Parathyroid adenoma (tissue), 2 donors: ENCODE data around the gene FGR.

ENCODE experiments used
- H2AFZ ChIP-seq: fragments of 300-600 bp; sonication (generic); one replicate; pipeline ENCODE4 v1.7.0; 2017; ENCODE audit warnings: antibody characterized with exemption, mild to moderate bottlenecking
- H3K27ac ChIP-seq: fragments of 300-600 bp; sonication (generic); one replicate; pipeline ENCODE4 v1.7.0; 2017
- H3K27me3 ChIP-seq: fragments of 300-600 bp; sonication (generic); one replicate; pipeline ENCODE4 v1.7.0; 2017; ENCODE audit warnings: low read length; ENCODE audit not compliant: control insufficient read depth, insufficient read depth
- H3K36me3 ChIP-seq: fragments of 300-600 bp; sonication (generic); one replicate; pipeline ENCODE4 v1.7.0; 2017; ENCODE audit warnings: low read length; ENCODE audit not compliant: control insufficient read depth, insufficient read depth
- H3K4me1 ChIP-seq: fragments of 300-600 bp; sonication (generic); one replicate; pipeline ENCODE4 v1.7.0; 2017; ENCODE audit warnings: control low read depth
- H3K4me2 ChIP-seq: fragments of 300-600 bp; sonication (generic); one replicate; pipeline ENCODE4 v1.7.0; 2017; ENCODE audit warnings: low read length
- H3K4me3 ChIP-seq: fragments of 300-600 bp; sonication (generic); one replicate; pipeline ENCODE4 v1.7.0; 2017; ENCODE audit warnings: low read depth, low read length
- H3K79me2 ChIP-seq: fragments of 300-600 bp; sonication (generic); one replicate; pipeline ENCODE4 v1.7.0; 2017; ENCODE audit warnings: control low read depth
- H3K9ac ChIP-seq: fragments of 300-600 bp; sonication (generic); one replicate; pipeline ENCODE4 v1.7.0; 2017; ENCODE audit warnings: mild to moderate bottlenecking
- H3K9me3 ChIP-seq: fragments of 300-600 bp; sonication (generic); one replicate; pipeline ENCODE4 v1.7.0; 2017; ENCODE audit warnings: low read length; ENCODE audit not compliant: control insufficient read depth
- TF ChIP-seq, protein P1 (sequence below): fragments of 300-600 bp; sonication (generic); IDR thresholded peaks from one replicate; pipeline ENCODE4 v1.7.0; 2017; ENCODE audit warnings: antibody characterized with exemption, mild to moderate bottlenecking
- donor health status: primary hyperparathyroidism.

FGR gene

DNA sequence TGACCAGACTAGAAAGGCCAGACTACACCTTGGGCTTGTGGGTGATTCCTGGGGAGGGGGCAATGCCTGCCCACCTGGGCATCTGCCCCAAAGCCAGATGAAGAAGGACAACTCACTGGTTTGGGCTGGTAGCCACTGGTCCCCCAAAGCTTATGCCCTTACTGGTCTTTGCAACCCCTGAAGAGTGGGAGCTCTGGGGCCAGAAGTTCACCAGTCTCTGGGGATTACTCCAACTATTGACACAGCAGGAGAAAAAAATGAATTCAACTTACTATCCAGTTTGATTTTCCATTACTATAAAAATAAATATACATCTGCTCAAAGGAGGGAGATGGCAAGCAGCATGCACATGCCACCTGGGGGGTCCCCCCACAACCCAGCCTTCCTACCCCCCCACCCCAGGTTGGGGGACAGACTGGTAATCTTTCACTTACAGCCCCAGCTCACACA, 33.6 kb downstream of the FGR start:
- peak overlapping the region; percentile 77 for H3K27ac ChIP-seq
- H3K9me3 ChIP-seq, result no peaks in the 10 kb centered on the region
- no peaks in the 10 kb centered on the region for H3K4me1 ChIP-seq
- H3K79me2 ChIP-seq, result peaks cover 19% of the 10 kb centered on the region
- H3K36me3 ChIP-seq, result no peaks in the 10 kb centered on the region
- peak overlapping the region; percentile 52 for H3K4me3 ChIP-seq
- peak overlapping the region; percentile 82 for H3K4me2 ChIP-seq
- H3K9ac ChIP-seq, result no peak overlapping the region
- H3K27me3 ChIP-seq, result no peaks in the 10 kb centered on the region
- H2AFZ ChIP-seq, result no peak overlapping the region
- TF ChIP-seq, protein P1, sequence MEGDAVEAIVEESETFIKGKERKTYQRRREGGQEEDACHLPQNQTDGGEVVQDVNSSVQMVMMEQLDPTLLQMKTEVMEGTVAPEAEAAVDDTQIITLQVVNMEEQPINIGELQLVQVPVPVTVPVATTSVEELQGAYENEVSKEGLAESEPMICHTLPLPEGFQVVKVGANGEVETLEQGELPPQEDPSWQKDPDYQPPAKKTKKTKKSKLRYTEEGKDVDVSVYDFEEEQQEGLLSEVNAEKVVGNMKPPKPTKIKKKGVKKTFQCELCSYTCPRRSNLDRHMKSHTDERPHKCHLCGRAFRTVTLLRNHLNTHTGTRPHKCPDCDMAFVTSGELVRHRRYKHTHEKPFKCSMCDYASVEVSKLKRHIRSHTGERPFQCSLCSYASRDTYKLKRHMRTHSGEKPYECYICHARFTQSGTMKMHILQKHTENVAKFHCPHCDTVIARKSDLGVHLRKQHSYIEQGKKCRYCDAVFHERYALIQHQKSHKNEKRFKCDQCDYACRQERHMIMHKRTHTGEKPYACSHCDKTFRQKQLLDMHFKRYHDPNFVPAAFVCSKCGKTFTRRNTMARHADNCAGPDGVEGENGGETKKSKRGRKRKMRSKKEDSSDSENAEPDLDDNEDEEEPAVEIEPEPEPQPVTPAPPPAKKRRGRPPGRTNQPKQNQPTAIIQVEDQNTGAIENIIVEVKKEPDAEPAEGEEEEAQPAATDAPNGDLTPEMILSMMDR, result no peak

DNA sequence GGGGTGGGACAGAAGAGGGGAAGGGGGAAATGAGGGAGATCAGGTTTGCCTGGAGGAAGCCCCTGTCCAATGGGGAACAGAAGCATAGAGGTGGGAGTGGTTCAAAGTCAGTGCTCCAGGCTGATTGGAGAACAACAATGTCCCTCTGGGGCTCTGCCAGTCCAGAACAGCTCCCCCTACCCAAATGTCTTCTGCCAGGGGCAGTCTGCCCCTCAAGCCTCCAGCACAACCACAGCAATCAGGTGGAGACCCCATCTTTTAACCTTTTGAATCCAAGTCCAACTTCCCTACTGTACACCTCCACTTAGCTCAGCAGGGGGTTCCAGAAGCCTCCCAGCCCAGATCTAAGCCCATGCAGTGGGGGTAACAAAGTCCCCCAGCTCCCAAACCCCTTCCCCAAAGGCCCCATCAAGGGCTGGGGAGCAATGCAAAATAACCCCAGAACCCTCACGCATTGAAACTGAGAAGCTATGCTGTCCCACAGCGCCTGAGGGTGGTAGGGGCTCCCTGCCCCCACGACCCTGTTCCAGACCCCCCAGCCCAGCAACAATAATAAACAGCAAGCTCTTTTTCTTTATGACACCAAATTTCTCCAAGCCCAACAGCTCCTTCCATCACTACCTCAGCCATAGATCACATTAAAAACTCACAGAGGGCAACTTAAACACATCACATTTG, 34.3 kb downstream of the FGR start:
- Histone ChIP-seq H3K4me2 (no peak overlapping the region), H2AFZ (no peak overlapping the region), H3K36me3 (no peaks in the 10 kb centered on the region), H3K79me2 (peaks cover 24% of the 10 kb centered on the region), H3K4me3 (no peak overlapping the region), H3K9ac (no peak overlapping the region), H3K9me3 (no peaks in the 10 kb centered on the region), H3K4me1 (no peaks in the 10 kb centered on the region), H3K27me3 (no peaks in the 10 kb centered on the region), H3K27ac (no peak overlapping the region)
- TF ChIP-seq, protein P1, result no peak

DNA sequence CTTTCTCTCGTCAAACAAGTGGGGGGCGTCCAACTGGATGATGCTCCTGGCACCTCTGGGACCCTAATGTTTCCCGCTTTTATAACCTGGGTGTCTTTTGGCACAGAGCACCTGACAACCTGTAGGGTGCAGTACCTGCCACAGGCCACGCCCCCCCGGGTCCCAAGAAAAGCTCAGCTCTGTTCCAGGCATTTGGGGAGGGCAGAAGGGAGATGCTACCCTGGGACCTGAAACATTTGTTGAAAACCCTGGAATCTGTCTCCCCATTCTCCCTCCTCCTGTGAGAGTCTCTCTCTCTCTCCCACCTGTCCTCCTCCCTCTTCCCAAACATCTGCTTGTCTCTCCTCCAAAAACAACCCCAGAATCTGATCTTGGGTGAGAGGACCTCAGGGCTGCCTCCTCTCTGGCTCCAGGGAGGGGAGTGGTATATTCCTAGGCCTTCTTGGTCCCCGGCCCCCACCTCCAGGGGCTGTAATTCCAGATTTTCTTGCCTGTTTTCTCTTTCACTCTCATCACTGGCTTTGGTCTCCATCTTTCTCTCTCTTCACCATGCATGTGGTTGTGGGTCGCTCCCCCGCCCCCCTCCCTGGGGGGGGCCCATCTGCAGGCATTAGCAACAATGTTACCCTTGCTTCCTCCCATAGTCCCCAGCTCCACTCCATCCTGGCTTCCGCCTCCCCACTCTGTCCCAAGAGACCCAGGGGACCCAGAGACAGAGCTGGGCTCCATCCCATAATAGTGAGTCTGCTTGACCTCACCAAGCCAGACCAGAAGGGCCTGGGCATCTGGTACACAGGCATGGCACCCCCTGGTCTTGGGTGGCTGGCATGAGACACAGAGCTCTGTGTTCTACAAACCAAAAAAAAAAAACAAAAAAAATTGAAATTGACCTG, 35.1 kb downstream of the FGR start:
- TF ChIP-seq, protein P1, result no peak
- Histone ChIP-seq H3K27ac (no peak overlapping the region), H3K9me3 (no peaks in the 10 kb centered on the region), H3K4me1 (no peaks in the 10 kb centered on the region), H3K36me3 (no peaks in the 10 kb centered on the region), H3K4me2 (no peak overlapping the region), H3K79me2 (peaks cover 24% of the 10 kb centered on the region), H2AFZ (no peak overlapping the region), H3K27me3 (no peaks in the 10 kb centered on the region), H3K9ac (no peak overlapping the region), H3K4me3 (no peak overlapping the region)

DNA sequence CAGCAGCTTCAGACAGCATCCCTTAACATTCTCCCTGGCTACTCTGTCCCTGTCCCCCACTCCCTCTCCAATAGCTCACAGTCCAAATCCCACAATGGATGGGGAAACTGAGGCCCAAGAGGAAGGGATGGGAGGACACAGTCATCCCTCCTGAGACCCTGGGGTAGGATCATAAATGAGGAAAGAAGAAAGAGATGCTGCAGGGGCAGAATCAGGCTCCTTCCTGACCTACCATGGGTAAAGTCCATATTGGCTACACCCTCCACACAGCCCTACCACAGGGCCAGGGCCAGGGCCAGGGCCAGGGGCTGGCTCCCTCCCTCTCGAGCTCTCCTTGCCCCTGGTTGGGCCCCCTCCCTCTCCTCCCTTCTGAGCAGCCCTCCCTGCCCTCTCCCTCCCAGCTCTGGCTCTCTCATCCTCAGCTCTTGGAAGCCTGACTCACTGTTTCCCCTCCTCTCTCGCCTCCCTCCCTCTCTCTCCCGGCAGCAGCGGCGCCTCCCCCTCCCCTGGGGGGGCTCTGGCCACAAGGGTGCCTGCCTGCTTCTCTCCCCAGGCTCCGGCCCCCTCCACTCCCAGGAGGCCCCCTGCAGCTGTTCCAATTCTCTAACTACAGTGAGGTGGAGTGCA, 36.0 kb downstream of the FGR start:
- TF ChIP-seq, protein P1, result no peak
- Histone ChIP-seq H3K27ac (no peak overlapping the region), H3K79me2 (peaks cover 26% of the 10 kb centered on the region), H3K27me3 (no peaks in the 10 kb centered on the region), H3K4me1 (no peaks in the 10 kb centered on the region), H3K9me3 (no peaks in the 10 kb centered on the region), H3K4me2 (no peak overlapping the region), H2AFZ (no peak overlapping the region), H3K9ac (no peak overlapping the region), H3K4me3 (no peak overlapping the region), H3K36me3 (no peaks in the 10 kb centered on the region)
